ENCODE results near the gene RAVER2.
"Not testable (repeated sequence)": the region's sequence is repeated elsewhere in the genome, so short reads cannot be mapped to it uniquely, and the experiment has no call there.

RAVER2 gene

GRCh38 chr1:64733581-64734286, 11.1 kb upstream of the RAVER2 start:
- no peak for TF ChIP-seq CTCF (IDR thresholded peaks at IDR 0.05; ENCODE audit: poor library complexity, severe bottlenecking)
- no peak overlapping the region for H3K27ac ChIP-seq (ENCODE audit: poor library complexity, severe bottlenecking)
- H3K4me1 ChIP-seq (ENCODE audit: insufficient read depth, poor library complexity, severe bottlenecking), result no peaks in the 10 kb centered on the region
- DNase-seq (ENCODE audit: low spot score), result no peak
- no peak overlapping the region for H3K4me3 ChIP-seq (ENCODE audit: severe bottlenecking)
- H3K27me3 ChIP-seq (ENCODE audit: insufficient read depth, poor library complexity, severe bottlenecking), result no peaks in the 10 kb centered on the region
- no peaks in the 10 kb centered on the region for H3K9me3 ChIP-seq (ENCODE audit: severe bottlenecking)
- no peak for ATAC-seq (ENCODE audit: low read depth)
- H3K36me3 ChIP-seq (ENCODE audit: low read depth), result no peaks in the 10 kb centered on the region

DNA sequence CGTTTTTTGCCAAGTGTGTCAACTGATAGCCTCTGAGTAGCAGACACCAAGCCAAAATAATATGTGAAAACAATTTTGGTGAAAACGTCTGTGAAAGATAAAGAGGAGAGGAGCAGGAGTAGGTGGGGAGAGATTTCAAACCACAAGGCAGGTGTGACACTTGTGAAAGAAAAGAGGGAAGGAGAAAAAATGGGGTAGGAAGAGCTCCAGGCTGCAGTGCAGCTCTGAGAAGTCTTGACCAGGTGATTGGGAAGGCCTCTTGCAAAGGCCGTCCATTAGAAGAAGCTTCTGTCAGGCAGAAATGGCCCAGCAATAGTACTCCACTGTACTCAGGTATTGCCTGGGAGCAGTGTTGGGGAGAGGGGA, 10.6 kb upstream of the RAVER2 start:
- Histone ChIP-seq H3K4me3 (ENCODE audit: severe bottlenecking) (no peak overlapping the region), H3K9me3 (ENCODE audit: severe bottlenecking) (no peaks in the 10 kb centered on the region), H3K36me3 (ENCODE audit: low read depth) (no peaks in the 10 kb centered on the region), H3K4me1 (ENCODE audit: insufficient read depth, poor library complexity, severe bottlenecking) (no peaks in the 10 kb centered on the region), H3K27ac (ENCODE audit: poor library complexity, severe bottlenecking) (no peak overlapping the region), H3K27me3 (ENCODE audit: insufficient read depth, poor library complexity, severe bottlenecking) (no peaks in the 10 kb centered on the region)
- DNase-seq (ENCODE audit: low spot score) (no peak), ATAC-seq (ENCODE audit: low read depth) (no peak)
- no peak for TF ChIP-seq CTCF (IDR thresholded peaks at IDR 0.05; ENCODE audit: poor library complexity, severe bottlenecking)

GRCh38 chr1:64740687-64741086, 4.2 kb upstream of the RAVER2 start:
- not testable (repeated sequence) for H3K36me3 ChIP-seq (ENCODE audit: low read depth); ATAC-seq (ENCODE audit: low read depth); H3K4me3 ChIP-seq (ENCODE audit: severe bottlenecking); H3K4me1 ChIP-seq (ENCODE audit: insufficient read depth, poor library complexity, severe bottlenecking); H3K27me3 ChIP-seq (ENCODE audit: insufficient read depth, poor library complexity, severe bottlenecking); DNase-seq (ENCODE audit: low spot score); H3K9me3 ChIP-seq (ENCODE audit: severe bottlenecking); H3K27ac ChIP-seq (ENCODE audit: poor library complexity, severe bottlenecking)

DNA sequence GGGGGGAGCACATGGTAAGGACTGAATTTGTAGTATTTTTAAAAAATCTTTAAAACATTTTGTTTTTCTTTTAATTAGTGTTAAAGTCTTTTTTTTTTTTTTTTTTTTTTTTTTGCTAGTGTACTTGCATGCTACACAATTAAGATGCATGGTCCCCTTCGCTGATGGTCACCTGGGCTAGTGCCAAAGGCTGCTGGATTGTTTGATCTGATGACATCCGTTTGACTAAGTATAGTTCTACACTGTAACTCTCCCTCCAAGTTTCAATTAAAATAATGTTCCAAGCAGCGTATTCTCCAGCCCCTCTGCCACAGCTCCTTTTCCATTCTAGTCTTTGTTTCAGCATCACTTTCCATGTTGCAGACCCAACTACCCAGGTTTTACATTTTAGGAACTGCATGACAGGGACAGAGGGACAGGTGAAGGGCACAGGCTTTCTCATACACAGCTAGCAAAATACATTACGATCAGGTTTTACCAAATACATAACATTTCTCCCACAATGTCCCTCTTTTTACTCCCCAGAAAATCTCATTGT, 852 bp upstream of the RAVER2 start:
- ATAC-seq (ENCODE audit: low read depth), result no peak
- no peaks in the 10 kb centered on the region for H3K27me3 ChIP-seq (ENCODE audit: insufficient read depth, poor library complexity, severe bottlenecking)
- peaks cover 10% of the 10 kb centered on the region for H3K4me1 ChIP-seq (ENCODE audit: insufficient read depth, poor library complexity, severe bottlenecking)
- H3K4me3 ChIP-seq (ENCODE audit: severe bottlenecking), result peak overlapping the region; percentile 85
- no peaks in the 10 kb centered on the region for H3K36me3 ChIP-seq (ENCODE audit: low read depth)
- TF ChIP-seq CTCF (IDR thresholded peaks at IDR 0.05; ENCODE audit: poor library complexity, severe bottlenecking), result no peak
- no peaks in the 10 kb centered on the region for H3K9me3 ChIP-seq (ENCODE audit: severe bottlenecking)
- DNase-seq (ENCODE audit: low spot score), result no peak
- peak overlapping the region; percentile 63 for H3K27ac ChIP-seq (ENCODE audit: poor library complexity, severe bottlenecking)

GRCh38 chr1:64745181-64745985, 508 bp downstream of the RAVER2 start:
- Histone ChIP-seq H3K4me3 (ENCODE audit: severe bottlenecking) (peak overlapping the region; percentile 85), H3K36me3 (ENCODE audit: low read depth) (no peaks in the 10 kb centered on the region), H3K4me1 (ENCODE audit: insufficient read depth, poor library complexity, severe bottlenecking) (peaks cover 10% of the 10 kb centered on the region), H3K27me3 (ENCODE audit: insufficient read depth, poor library complexity, severe bottlenecking) (no peaks in the 10 kb centered on the region), H3K9me3 (ENCODE audit: severe bottlenecking) (no peaks in the 10 kb centered on the region), H3K27ac (ENCODE audit: poor library complexity, severe bottlenecking) (peak overlapping the region; percentile 63)
- DNase-seq (ENCODE audit: low spot score) (peak; percentile 54), ATAC-seq (ENCODE audit: low read depth) (peak; percentile 69)
- TF ChIP-seq CTCF (IDR thresholded peaks at IDR 0.05; ENCODE audit: poor library complexity, severe bottlenecking), result no peak
